ENCODE measurements around the gene TBX6.
"Not testable (repeated sequence)": the region's sequence is repeated elsewhere in the genome, so short reads cannot be mapped to it uniquely, and the experiment has no call there.

The TBX6 gene

DNA sequence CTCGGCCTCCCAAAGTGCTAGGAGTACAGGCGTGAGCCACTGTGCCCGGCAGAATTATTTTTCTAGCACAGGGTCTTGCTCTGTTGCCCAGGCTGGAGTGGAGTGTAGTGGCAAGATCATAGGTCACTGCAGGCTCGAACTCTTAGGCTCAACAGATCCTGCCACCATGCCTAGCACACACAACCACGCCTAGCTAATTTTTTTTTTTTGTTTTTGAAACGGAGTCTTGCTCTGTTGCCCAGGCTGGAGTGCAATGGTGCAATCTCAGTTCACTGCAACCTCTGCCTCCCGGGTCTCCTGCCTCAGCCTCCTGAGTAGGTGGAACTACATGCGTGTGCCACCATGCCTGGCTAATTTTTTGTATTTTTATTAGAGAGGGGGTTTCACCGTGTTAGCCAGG lies 34.0 kb upstream of the TBX6 start:
- H4K91ac ChIP-seq (ENCODE audit: low read length); H2BK12ac ChIP-seq (ENCODE audit: low read length in 2 of 2); H2AK5ac ChIP-seq (ENCODE audit: low read length, severe bottlenecking); H3K27ac ChIP-seq (ENCODE audit: low read length, poor library complexity, severe bottlenecking); H3K9me3 ChIP-seq (ENCODE audit: control insufficient read depth, low read length); H3K4me2 ChIP-seq (ENCODE audit: low read length, poor library complexity, severe bottlenecking); H3K9ac ChIP-seq (ENCODE audit: low read length); H2BK120ac ChIP-seq (ENCODE audit: low read depth, low read length); H2AFZ ChIP-seq (ENCODE audit: low read depth, low read length); H4K8ac ChIP-seq (ENCODE audit: low read length); H3K14ac ChIP-seq (ENCODE audit: low read length in 2 of 2); H3K4ac ChIP-seq (ENCODE audit: low read depth in 1 of 2, low read length in 2 of 2); H3K4me3 ChIP-seq (ENCODE audit: insufficient read depth in 1 of 2, low read depth in 1 of 2, low read length in 2 of 2); H3K36me3 ChIP-seq (ENCODE audit: control insufficient read depth in 1 of 2, insufficient read depth in 2 of 2, low read depth in 1 of 2, low read length in 2 of 2); H3K79me1 ChIP-seq (replicated peaks; ENCODE audit: low read length, poor library complexity, severe bottlenecking); H3K18ac ChIP-seq (ENCODE audit: low read depth in 1 of 2, low read length in 2 of 2); H3K27me3 ChIP-seq (ENCODE audit: control insufficient read depth in 1 of 2, insufficient read depth in 1 of 2, low read length in 2 of 2); H2BK15ac ChIP-seq (ENCODE audit: low read depth, poor library complexity, severe bottlenecking); H3K23ac ChIP-seq (ENCODE audit: low read length in 2 of 2); DNase-seq; H2BK5ac ChIP-seq (ENCODE audit: low read depth, low read length, poor library complexity, severe bottlenecking): not testable (repeated sequence)
- 94% methylated on average over 9 of the region's 9 CpGs for WGBS
- peaks cover 12% of the 10 kb centered on the region for H3K4me1 ChIP-seq (ENCODE audit: control insufficient read depth, insufficient read depth, low read depth, low read length)

DNA sequence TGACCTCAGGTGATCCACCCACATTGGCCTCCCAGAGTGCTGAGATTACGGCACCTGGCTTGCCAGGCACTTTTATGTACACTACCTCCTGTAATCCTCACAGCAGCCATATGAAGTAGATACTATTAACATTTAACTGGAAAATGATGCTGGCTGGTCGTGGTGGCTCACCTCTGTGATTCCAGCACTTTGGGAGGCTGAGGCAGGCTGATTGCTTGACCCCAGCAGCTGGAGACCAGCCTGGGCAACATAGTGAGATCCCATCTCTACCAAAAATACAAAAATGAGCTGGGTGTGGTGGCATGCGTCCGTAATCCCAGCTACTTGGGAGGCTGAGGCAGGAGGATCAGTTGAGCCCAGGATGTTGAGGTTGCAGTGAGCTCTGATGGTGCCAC lies 33.3 kb upstream of the TBX6 start:
- Histone ChIP-seq H3K27me3 (ENCODE audit: control insufficient read depth in 1 of 2, insufficient read depth in 1 of 2, low read length in 2 of 2) (no peaks in the 10 kb centered on the region), H3K18ac (ENCODE audit: low read depth in 1 of 2, low read length in 2 of 2) (no peak overlapping the region), H3K14ac (ENCODE audit: low read length in 2 of 2) (no peak overlapping the region), H4K91ac (ENCODE audit: low read length) (no peak overlapping the region), H3K4me1 (ENCODE audit: control insufficient read depth, insufficient read depth, low read depth, low read length) (peaks cover 12% of the 10 kb centered on the region), H3K36me3 (ENCODE audit: control insufficient read depth in 1 of 2, insufficient read depth in 2 of 2, low read depth in 1 of 2, low read length in 2 of 2) (peaks cover 11 to 17% of the 10 kb centered on the region in 2 experiments), H3K79me1 (replicated peaks; ENCODE audit: low read length, poor library complexity, severe bottlenecking) (peaks cover 8% of the 10 kb centered on the region), H2BK15ac (ENCODE audit: low read depth, poor library complexity, severe bottlenecking) (no peak overlapping the region), H3K9me3 (ENCODE audit: control insufficient read depth, low read length) (no peaks in the 10 kb centered on the region), H2AFZ (ENCODE audit: low read depth, low read length) (no peak overlapping the region), H3K27ac (ENCODE audit: low read length, poor library complexity, severe bottlenecking) (no peak overlapping the region), H2BK120ac (ENCODE audit: low read depth, low read length) (no peak overlapping the region), H3K4me3 (ENCODE audit: insufficient read depth in 1 of 2, low read depth in 1 of 2, low read length in 2 of 2) (no peak overlapping the region), H2AK5ac (ENCODE audit: low read length, severe bottlenecking) (no peak overlapping the region), H2BK12ac (ENCODE audit: low read length in 2 of 2) (no peak overlapping the region), H3K9ac (ENCODE audit: low read length) (peak overlapping the region; percentile 34), H3K4ac (ENCODE audit: low read depth in 1 of 2, low read length in 2 of 2) (no peak overlapping the region), H2BK5ac (ENCODE audit: low read depth, low read length, poor library complexity, severe bottlenecking) (no peak overlapping the region), H3K4me2 (ENCODE audit: low read length, poor library complexity, severe bottlenecking) (no peak overlapping the region), H3K23ac (ENCODE audit: low read length in 2 of 2) (no peak overlapping the region), H4K8ac (ENCODE audit: low read length) (no peak overlapping the region)
- no peak for DNase-seq
- WGBS, result 93% methylated on average over 4 of the region's 4 CpGs

DNA sequence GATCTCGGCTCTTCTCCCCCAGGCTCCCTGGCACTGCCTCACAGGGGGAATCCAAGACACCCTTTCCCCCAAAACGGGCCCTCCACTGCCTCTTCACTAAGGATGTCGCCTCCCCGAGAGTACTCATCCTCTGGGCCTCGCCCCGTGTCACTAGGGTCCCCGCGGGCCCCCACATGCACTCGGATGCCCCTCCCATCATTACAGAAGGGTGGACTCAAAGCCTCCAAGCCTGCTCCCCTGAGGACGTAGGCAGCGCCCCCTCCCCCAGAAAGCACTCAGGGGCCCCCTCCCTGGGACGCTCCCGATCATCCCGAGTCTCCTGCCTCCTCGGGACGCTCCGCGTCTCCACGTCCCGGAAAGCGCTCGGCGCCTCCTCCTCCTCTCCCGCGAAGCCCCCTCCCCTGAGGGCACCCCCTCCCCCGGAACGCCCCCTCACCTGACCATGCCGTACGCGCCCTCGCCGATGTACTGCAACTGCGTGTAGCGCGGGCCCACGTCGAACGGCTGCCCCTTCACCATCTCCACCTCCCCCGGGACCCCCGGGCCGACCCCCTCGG lies 31.0 kb upstream of the TBX6 start:
- H3K4me3 ChIP-seq (ENCODE audit: insufficient read depth in 1 of 2, low read depth in 1 of 2, low read length in 2 of 2), result peak overlapping the region; percentile 89
- WGBS, result 3% methylated on average over 28 of the region's 42 CpGs

DNA sequence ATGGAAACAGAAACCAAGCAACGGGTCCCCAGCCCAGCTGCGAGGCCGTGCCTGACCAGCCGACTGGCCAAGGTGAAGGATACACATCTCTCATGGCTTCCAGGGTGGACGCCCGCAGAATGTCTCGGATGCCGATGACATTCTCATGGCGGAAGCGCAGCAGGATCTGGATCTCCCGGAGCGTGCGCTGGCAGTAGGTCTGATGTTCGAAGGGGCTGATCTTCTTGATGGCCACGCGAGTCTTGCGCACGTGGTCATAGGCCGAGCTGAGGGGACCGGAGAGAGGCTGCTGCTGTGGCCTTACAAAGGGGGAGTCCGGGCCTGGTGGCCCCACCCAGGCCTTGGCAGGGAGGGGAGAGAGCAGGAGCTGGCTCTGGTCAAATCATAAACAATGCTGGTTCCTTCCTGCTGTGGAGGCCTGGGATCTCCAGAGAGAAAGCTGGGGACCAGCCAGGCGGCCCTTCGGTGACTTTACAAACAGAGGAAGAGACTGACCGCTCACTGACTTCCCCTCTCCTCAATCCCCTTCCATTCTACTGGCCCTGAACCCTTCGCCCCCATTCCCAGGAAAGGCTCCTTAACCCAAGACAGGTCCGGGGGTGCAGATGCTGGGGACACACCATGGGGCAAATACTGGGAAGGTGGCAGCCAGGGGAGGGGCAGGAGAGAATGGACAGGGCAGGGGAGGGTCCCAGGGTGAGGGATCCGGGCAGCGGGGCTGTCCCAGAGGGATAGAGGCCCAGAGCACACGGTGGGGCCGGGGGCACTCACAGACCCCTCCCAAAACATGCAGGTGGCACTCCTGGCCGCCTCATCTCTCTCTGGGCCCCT lies 30.2 kb upstream of the TBX6 start:
- Histone ChIP-seq H4K91ac (ENCODE audit: low read length) (peak overlapping the region; percentile 83), H3K4me2 (ENCODE audit: low read length, poor library complexity, severe bottlenecking) (peak overlapping the region; percentile 85), H4K8ac (ENCODE audit: low read length) (peak overlapping the region; percentile 88), H2AK5ac (ENCODE audit: low read length, severe bottlenecking) (no peak overlapping the region), H3K23ac (ENCODE audit: low read length in 2 of 2) (no peak overlapping the region), H2AFZ (ENCODE audit: low read depth, low read length) (no peak overlapping the region), H2BK5ac (ENCODE audit: low read depth, low read length, poor library complexity, severe bottlenecking) (no peak overlapping the region), H2BK12ac (ENCODE audit: low read length in 2 of 2) (peak overlapping the region in 1 of 2 experiments; percentile 68), H3K9me3 (ENCODE audit: control insufficient read depth, low read length) (no peaks in the 10 kb centered on the region), H3K14ac (ENCODE audit: low read length in 2 of 2) (peak overlapping the region in 1 of 2 experiments; percentile 98), H3K79me1 (replicated peaks; ENCODE audit: low read length, poor library complexity, severe bottlenecking) (peaks cover 8% of the 10 kb centered on the region), H2BK120ac (ENCODE audit: low read depth, low read length) (peak overlapping the region; percentile 89), H3K18ac (ENCODE audit: low read depth in 1 of 2, low read length in 2 of 2) (peak overlapping the region; percentile 77 to 97), H3K4me3 (ENCODE audit: insufficient read depth in 1 of 2, low read depth in 1 of 2, low read length in 2 of 2) (peak overlapping the region; percentile 89), H3K27ac (ENCODE audit: low read length, poor library complexity, severe bottlenecking) (no peak overlapping the region), H3K9ac (ENCODE audit: low read length) (peak overlapping the region; percentile 93), H3K27me3 (ENCODE audit: control insufficient read depth in 1 of 2, insufficient read depth in 1 of 2, low read length in 2 of 2) (no peaks in the 10 kb centered on the region), H3K36me3 (ENCODE audit: control insufficient read depth in 1 of 2, insufficient read depth in 2 of 2, low read depth in 1 of 2, low read length in 2 of 2) (peaks cover 34 to 47% of the 10 kb centered on the region in 2 experiments), H2BK15ac (ENCODE audit: low read depth, poor library complexity, severe bottlenecking) (peak overlapping the region; percentile 34), H3K4me1 (ENCODE audit: control insufficient read depth, insufficient read depth, low read depth, low read length) (peaks cover 12% of the 10 kb centered on the region), H3K4ac (ENCODE audit: low read depth in 1 of 2, low read length in 2 of 2) (peak overlapping the region; percentile 60 to 92)
- WGBS, result 78% methylated on average over 29 of the region's 31 CpGs
- peak; percentile 36 for DNase-seq

More for the DNA sequence above, 31.0 kb upstream of the TBX6 start:
- peak overlapping the region; percentile 98 for H3K14ac ChIP-seq (ENCODE audit: low read length in 2 of 2)
- H2BK12ac ChIP-seq (ENCODE audit: low read length in 2 of 2), result peak overlapping the region in 1 of 2 experiments; percentile 72
- peak overlapping the region; percentile 88 for H4K8ac ChIP-seq (ENCODE audit: low read length)
- no peak overlapping the region for H2BK5ac ChIP-seq (ENCODE audit: low read depth, low read length, poor library complexity, severe bottlenecking)
- H3K23ac ChIP-seq (ENCODE audit: low read length in 2 of 2), result peak overlapping the region in 1 of 2 experiments; percentile 17
- H3K9ac ChIP-seq (ENCODE audit: low read length), result peak overlapping the region; percentile 93
- H3K4me1 ChIP-seq (ENCODE audit: control insufficient read depth, insufficient read depth, low read depth, low read length), result peaks cover 12% of the 10 kb centered on the region
- H3K18ac ChIP-seq (ENCODE audit: low read depth in 1 of 2, low read length in 2 of 2), result peak overlapping the region; percentile 77 to 97
- H3K36me3 ChIP-seq (ENCODE audit: control insufficient read depth in 1 of 2, insufficient read depth in 2 of 2, low read depth in 1 of 2, low read length in 2 of 2), result peaks cover 26 to 40% of the 10 kb centered on the region in 2 experiments
- H3K4me2 ChIP-seq (ENCODE audit: low read length, poor library complexity, severe bottlenecking), result peak overlapping the region; percentile 85
- H3K27ac ChIP-seq (ENCODE audit: low read length, poor library complexity, severe bottlenecking), result no peak overlapping the region
- peak overlapping the region; percentile 26 for H2BK15ac ChIP-seq (ENCODE audit: low read depth, poor library complexity, severe bottlenecking)
- peaks cover 8% of the 10 kb centered on the region for H3K79me1 ChIP-seq (replicated peaks; ENCODE audit: low read length, poor library complexity, severe bottlenecking)
- H3K27me3 ChIP-seq (ENCODE audit: control insufficient read depth in 1 of 2, insufficient read depth in 1 of 2, low read length in 2 of 2), result no peaks in the 10 kb centered on the region
- H2BK120ac ChIP-seq (ENCODE audit: low read depth, low read length), result peak overlapping the region; percentile 89
- peak; percentile 18 for DNase-seq
- no peaks in the 10 kb centered on the region for H3K9me3 ChIP-seq (ENCODE audit: control insufficient read depth, low read length)
- H2AK5ac ChIP-seq (ENCODE audit: low read length, severe bottlenecking), result no peak overlapping the region
- H4K91ac ChIP-seq (ENCODE audit: low read length), result peak overlapping the region; percentile 83
- H2AFZ ChIP-seq (ENCODE audit: low read depth, low read length), result peak overlapping the region; percentile 57
- peak overlapping the region; percentile 60 to 92 for H3K4ac ChIP-seq (ENCODE audit: low read depth in 1 of 2, low read length in 2 of 2)
